Raji (cell line): ENCODE data around the gene TVP23A.

Experiments used
- POLR2A ChIP-seq: IDR thresholded peaks from 2 replicates; pipeline ENCODE4 v1.6.1; 2011; ENCODE audit warnings: low read depth, low read length, control low read depth; ENCODE audit not compliant: insufficient read depth

TVP23A gene

GRCh38 chr16:10770907-10771306 lies 47.7 kb downstream of the TVP23A start:
- TF ChIP-seq POLR2A, result no peak

- no peak for TF ChIP-seq POLR2A
These were observed 49.2 kb downstream of the TVP23A start for GRCh38 chr16:10769381-10769780.

- TF ChIP-seq POLR2A, result no peak
These were observed 51.5 kb downstream of the TVP23A start for GRCh38 chr16:10767127-10767526.

GRCh38 chr16:10765772-10766171 lies 52.8 kb downstream of the TVP23A start:
- TF ChIP-seq POLR2A, result no peak

- TF ChIP-seq POLR2A, result no peak
These were observed 55.1 kb downstream of the TVP23A start for GRCh38 chr16:10763456-10763855.

GRCh38 chr16:10762336-10763016 lies 56.1 kb downstream of the TVP23A start:
- no peak for TF ChIP-seq POLR2A

- no peak for TF ChIP-seq POLR2A
These were observed 57.2 kb downstream of the TVP23A start for GRCh38 chr16:10761373-10761772.

- TF ChIP-seq POLR2A, result no peak
These were observed 57.7 kb downstream of the TVP23A start for GRCh38 chr16:10760858-10761257.

- no peak for TF ChIP-seq POLR2A
These were observed 62.0 kb downstream of the TVP23A start for GRCh38 chr16:10756574-10756973.

- no peak for TF ChIP-seq POLR2A
These were observed 63.7 kb downstream of the TVP23A start for GRCh38 chr16:10754941-10755340.

GRCh38 chr16:10753670-10754069 lies 64.9 kb downstream of the TVP23A start:
- no peak for TF ChIP-seq POLR2A

GRCh38 chr16:10752843-10753523 lies 65.6 kb downstream of the TVP23A start:
- no peak for TF ChIP-seq POLR2A

GRCh38 chr16:10751291-10751697 lies 67.3 kb downstream of the TVP23A start:
- no peak for TF ChIP-seq POLR2A

- no peak for TF ChIP-seq POLR2A
These were observed 67.8 kb downstream of the TVP23A start for GRCh38 chr16:10750793-10751192.

GRCh38 chr16:10745841-10746240 lies 72.8 kb downstream of the TVP23A start:
- no peak for TF ChIP-seq POLR2A

GRCh38 chr16:10744370-10745030 lies 74.1 kb downstream of the TVP23A start:
- no peak for TF ChIP-seq POLR2A

GRCh38 chr16:10743610-10744369 lies 74.8 kb downstream of the TVP23A start, which contains the start of gene NUBP1:
Gene NUBP1, plus strand, starts transcription at chr16:10743842. Its CDS starts 22 bp downstream, at chr16:10743864.
- TF ChIP-seq POLR2A, result peak; percentile 93
